Left hindlimb (tissue), 1 donor: ENCODE data around the gene RABL6.
"Not testable (repeated sequence)": the region's sequence is repeated elsewhere in the genome, so short reads cannot be mapped to it uniquely, and the experiment has no call there.

Experiments
- DNase-seq: peaks from one replicate; pipeline ENCODE4 v3.0.0-alpha.2; 2018

The RABL6 gene

DNA sequence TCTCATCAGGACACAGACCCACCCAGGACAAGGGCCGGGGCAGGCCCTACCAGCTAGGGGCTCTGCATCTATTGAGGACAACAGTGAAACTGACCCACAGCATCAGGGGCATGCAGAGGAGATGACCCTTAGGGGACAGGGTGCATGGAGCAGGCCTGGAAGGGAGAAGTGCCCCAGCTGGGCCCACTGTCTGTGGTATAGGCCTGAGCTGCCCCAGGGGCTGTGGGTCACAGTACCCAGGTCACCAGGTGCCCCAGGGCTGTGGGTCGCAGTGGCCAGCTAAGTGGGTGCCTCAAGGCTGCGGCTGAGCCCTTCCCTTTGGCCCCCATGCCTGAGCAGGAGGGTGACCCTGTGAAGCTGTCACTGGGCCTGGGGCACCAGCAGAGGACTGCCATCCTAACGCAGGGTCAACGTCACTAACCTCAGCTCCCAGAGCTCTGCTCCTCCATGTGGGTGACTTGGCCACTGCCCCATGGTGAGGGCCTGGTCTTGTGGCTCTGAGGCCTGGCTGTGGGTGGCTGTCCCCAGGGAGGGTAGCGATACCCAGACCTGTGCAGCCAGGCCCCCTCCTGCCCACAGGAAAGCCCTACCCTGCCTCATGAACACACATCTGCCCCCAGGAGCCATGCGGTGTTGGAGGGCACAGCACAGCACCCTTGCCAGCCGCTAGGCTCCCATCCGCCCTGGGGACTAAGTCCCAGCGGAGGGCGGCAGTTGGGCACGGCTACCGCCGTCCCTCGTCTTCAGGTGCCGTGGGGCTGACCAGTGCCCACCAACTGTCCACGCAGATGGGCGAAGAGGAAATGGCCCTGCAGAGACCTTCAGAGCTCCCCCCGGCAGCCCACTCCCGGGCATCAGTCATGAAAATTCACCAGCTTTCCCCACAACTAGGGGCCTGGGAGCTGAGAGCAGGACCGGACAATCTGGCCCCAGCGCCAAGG is 53.5 kb downstream of the RABL6 start:
- no peak for DNase-seq

DNA sequence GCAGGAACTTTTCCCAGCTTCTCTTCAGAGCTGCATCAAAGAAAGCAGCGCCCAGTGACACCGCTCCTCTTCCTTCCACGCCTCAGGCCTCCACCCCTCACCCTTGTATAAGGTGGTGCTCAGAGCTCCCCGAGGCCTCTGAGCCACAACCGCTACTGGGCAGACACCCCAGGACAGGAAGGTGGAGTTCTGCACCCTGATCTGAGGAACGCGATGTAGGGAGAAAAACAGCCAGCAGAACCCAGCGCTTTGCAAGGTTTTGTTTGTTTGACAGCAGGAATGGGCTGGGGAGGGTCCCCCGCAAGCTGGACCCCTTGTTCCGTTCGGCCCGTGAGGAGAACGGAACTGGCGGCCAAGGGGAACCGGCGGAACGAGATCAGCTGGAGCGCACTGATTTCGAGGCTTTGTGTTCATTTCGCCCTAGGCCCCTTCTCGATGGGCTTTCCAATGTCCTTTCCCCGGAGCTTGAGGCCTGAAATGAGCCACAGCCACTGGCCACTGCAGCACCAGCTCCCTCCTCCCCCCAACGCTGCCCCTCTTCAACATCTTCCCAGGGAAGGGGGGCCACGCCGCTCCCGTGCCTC is 54.2 kb downstream of the RABL6 start:
- no peak for DNase-seq

DNA sequence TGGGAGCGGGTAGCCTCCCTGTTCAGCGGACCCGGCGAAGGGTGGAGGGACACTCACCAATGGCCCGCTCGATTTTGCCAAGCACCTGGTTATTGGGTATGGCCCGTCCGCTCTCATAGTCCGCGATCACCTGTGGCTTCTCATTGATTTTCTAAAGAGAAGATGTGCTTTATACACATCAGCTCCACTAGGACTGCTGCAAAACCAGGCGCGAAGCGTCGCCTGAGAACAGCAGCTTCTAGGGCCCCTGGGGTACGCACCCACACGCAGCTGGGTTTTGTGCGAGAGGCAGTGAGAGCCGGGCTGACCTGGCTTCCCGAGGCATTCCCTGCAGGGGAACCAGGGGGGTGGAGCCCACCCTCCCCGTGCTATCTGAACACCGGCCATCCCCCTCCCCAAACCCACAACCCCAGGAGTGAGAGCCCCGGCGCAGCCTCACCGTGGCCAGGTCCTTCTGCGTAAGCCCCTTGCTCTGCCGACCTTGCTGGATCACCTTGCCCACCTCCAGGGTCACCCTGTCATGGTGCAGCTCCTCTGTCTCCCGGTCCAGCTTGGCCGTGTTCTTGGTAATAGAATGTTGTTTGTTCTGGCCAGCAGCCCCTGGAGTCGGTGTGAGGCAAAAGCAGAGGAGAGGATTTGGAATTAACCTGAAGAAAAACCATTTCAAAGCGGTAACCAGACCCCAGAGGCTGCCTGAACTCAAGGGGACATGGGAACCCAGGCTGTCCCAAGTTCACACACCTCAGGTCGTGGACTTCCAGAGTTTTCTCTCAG is 55.3 kb downstream of the RABL6 start:
- no peak for DNase-seq

DNA sequence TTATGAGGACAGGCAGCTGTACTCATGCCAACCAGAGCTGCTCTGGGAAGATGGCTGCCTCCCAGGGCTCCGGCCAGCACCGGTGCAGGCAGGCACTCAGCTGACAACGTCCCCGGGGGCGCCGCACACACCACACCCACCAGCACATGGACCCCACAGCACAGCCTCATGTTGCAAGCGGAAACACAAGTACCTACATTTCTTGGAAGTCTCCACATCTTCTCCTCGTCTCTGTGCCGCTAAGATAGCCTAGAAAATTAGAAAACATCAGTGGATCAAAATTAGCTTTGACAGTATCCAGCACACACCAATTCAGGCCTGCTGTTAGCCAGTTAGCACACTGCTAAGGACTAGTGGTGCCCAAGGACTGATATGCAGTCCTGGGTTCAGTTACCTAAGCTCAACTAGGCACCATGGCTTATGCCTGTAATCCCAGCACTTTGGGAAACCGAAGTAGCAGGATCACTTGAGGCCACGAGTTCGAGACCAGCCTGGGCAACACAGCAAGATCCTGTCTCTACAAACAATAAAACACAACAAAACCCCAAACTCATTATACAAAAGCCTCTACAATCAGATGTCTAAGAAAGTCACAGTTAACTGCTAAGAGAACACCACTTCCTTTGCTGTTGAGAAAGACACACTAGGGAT is 56.0 kb downstream of the RABL6 start:
- no peak for DNase-seq

DNA sequence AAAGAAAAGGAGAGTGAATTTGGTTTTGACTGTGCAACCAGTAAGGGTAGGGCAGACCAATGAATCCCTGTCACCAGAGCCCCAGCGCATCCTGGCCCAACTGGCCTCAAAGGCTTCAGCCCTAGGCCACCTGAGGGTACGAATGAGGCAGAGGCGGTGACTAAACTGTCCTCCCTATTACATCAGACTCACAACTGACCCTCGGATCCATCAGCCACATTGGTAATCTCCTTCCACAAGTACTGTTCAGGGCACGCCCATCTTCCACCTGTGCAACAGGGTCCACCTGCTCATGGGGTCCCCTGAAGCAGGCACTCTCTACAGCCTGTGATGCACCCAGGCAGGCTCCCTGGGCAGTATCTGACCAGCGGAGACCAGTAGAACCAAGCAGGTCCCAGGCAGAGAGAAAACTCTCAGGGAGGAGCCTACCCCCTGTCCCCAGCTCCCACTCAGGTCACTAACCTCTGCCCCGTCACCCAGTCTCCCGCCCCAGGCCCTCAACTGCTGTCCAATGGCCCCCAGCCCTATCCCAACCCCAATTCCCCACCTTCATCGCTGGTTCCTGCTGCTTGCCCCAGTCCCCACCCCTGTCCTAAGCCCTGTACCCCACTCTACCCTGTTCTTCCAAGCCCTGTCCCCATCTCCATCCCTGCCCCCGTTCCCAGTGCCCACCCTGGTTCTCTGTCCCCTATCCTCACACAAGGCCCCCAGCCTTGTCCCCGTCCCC is 57.5 kb downstream of the RABL6 start:
- DNase-seq: no peak

DNA sequence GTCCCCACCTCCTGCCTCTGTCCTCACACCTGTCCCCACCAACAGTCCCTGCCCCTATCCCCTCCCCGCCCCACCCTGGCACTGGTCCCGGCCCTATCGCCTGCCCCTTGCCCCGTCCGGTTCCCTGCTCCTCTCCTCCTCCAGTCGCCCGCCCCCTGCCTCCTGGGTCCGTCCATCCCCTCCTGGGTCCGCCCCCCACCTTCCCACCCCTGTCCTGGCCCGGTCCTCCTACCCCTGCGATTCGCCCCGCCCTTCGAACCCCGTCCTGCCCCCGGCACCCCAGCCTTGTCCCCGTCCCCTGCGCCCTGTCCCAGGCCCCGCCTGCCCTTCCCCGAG is 58.0 kb downstream of the RABL6 start:
- DNase-seq: peak; percentile 59

DNA sequence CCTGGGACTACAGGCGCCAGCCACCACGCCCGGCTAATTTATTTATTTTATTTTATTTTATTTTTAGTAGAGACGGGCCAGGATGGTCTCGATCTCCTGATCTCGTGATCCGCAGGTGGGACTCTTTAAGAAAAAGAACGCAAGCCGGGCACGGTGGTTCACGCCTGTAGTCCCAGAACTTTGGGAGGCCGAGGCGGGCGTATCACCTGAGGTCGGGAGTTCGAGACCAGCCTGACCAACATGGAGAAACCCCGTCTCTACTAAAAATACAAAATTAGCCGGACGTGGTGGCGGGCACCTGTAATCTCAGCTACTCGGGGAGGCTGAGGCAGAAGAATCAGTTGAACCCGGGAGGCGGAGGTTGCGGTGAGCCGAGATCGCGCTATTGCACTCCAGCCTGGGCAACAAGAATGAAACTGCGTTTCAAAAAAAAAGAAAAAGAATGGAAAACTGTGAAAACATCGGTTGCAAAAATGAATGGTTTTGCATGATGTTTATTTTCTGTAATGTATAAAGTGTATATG is 59.2 kb downstream of the RABL6 start:
- DNase-seq: not testable (repeated sequence)

DNA sequence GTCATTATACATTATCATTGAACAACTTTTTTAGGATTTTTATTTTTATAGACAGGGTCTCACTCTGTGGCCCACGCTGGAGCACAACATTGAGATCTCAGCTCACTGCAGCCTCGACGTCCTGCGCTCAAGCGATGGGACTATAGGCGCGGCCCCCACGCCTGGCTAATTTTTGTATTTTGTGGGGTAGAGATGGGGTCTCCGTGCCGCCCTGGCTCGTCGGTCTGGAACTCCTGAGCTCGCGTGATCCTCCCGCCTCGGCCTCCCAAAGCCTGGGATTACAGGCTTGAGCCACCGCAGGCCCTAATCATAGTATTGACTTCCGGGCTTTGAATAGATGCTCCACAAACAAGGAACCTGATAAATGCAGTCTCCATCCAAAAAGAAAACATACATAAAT is 59.7 kb downstream of the RABL6 start:
- no peak for DNase-seq

DNA sequence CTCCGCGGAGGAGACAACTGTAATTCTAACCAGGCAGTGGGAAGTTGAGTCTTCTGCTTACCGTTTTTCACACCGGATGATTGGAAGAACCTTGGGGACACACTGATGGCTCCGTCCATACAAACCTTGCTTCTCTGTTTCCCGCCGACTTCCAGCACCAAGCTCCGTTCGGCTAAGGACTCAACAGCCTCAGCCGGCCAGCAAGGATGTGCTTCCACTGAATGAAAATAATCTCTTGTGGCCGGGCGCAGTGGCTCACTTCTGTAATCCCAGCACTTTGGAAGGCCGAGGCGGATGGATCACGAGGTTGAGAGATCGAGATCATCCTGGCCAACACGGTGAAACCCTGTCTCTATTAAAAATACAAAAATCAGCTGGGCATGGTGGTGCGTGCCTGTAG is 60.2 kb downstream of the RABL6 start:
- DNase-seq: no peak

DNA sequence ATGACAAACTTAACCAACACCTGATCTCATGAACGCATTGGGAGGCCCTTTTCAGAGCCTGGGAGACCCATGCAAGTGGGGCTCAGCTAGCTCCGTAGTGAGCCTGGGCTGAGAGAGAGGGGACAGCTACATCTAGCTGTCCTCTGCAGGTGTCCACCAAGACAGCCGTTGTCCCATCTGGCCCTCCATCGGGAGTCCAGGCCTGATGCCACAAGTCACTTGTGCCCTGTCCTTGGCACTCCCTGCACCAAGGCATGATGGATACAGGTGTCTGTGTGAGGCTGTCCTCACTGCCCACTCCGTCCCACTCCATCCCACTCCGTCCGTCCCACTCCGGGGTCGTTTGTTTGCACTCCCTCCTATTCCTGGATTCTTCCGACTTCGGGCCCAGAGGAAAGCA is 60.9 kb downstream of the RABL6 start:
- no peak for DNase-seq

DNA sequence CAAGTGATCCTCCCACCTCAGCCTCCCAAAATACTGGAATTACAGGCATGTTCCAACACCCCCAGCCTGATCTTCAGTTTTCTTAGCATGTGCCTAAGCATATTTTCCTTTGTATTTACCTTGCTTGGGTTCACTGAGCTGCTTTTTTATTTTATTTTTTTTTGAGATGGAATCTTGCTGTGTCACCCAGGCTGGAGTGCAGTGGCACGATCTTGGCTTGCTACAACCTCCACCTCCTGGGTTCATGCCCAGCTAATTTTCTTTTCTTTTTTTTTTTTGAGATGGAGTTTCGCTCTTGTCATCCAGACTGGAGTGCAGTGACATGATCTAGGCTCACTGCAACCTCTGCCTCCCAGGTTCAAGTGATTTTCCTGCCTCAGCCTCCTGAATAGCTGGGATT is 61.9 kb downstream of the RABL6 start:
- DNase-seq: not testable (repeated sequence)

DNA sequence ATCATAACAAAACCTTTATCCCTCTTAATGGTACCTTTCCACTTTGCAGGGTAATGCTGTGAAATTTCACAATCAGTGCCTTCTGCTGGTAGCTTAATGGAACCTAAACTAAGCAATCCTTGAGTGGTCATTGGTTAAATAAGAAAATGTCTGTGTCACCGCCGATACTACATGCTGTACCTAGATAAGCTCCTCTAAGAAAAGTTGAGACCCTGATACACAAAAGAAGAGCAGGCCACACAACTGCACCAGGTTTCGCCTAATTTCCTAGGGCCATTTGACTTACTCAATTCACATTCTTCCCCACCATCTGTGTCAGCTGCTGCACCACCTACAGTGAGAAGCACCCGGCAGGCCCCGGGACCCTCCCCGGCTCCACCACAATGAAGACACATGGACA is 67.4 kb downstream of the RABL6 start:
- DNase-seq: no peak

DNA sequence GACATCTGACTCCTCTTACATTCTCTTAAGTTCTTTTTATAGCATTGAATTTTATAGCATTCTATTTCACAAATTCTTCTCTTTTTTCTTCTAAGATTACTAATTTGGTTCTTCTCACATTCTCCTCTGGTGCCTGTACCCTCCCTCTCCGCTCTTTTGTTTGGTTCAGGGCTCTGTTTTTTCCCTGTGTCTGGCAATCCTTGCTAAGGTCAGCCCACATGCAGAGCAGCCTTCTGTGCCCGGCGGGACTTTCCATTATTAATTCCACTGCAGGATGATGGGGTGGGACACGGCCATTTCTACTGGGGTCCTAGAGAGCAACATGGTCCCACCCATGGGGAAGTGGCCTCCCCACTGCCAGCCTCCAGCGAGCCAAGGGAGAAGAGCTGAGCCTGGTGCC is 68.7 kb downstream of the RABL6 start:
- no peak for DNase-seq

DNA sequence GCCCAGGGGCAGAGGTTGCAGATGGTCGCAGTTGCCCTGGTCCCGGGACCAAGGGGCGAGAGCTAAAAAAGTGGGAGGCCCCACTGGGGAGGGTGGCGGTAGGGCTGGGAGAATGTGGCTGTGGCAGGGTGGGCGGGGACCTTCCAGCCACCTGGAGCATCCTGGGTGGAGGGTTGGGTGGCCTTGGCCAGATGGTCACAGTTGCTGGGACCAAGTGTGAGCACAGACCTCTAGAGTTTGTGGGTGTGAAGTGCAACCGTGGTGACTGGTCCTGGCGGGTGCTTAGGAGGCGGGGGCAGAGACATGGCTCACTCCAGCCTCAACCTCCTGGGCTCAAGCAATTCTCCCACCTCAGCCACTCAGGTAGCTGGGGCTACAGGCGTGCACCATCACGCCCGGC is 72.9 kb downstream of the RABL6 start:
- no peak for DNase-seq

DNA sequence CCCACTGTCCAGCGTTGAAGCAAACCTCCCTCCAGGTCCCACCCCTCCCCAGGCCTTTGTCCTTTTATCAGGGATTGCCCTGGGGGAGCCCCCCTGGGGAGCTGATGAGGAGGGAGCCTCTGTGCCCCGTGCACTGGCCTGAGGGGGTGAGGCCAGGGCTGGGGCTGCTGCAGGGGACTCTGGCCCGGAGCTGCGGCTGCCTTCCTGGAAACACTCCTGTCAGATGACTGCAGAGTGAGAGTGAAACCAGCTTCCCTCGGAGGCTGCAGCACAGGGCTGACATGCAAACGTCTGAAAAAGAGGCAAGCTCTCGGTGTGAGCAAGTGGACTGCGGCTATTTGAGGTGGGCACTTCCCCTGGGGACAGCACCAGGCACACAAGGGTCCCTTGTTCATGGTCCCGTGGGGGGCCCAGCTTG is 74.0 kb downstream of the RABL6 start:
- DNase-seq: no peak

DNA sequence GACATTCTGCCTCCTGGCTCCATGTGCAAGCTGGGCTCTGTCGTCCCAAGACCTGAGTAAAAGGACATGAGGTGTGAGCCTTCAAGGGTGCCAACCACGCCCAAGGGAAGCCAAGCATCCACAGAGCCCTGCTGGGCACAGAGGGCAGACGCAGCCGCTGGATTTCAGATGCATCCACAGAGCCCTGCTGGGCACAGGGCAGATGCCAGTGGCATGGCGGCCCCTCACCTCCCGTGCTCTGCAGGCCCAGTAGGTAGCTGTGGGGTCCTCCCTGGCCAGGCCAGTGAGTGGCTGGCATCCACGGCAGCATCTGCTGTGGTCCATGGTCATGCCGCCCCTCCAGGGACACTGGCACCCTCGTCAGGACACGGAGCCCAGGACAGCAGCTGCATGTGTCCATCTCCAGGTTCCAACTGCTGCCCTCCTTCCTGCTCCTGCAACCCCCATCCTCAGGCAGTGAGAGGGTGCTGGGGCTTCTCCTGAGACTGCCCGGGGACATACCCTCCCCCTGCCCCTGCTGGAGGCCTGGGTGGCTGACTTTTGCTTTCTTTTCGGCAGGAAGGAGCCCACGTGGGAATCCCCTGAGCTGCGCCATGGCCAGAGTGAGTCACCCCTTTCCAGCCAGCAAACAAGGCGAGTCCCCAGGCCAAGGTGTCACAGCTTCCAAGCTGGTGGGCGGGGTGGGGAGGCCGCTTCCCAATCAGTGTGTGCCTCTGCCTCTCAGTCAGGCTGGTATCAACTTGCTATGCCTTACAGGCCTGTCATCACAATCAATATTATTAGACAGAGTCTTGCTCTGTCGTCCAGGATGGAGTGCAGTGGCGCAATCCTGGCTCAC is 74.6 kb downstream of the RABL6 start:
- DNase-seq: no peak

DNA sequence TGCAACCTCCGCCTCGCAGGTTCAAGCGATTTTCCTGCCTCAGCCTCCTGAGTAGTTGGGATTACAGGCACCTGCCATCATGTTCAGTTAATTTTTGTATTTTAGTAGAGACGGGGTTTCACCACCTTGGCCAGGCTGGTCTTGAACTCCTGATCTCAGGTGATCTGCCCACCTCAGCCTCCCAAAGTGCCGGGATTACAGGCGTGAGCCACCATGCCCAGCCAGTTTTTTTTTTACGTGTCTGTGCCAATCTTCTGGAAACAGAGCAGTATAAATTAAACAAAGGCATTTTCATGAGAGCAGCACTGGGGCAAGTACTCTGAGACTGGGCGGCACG is 75.2 kb downstream of the RABL6 start:
- not testable (repeated sequence) for DNase-seq

DNA sequence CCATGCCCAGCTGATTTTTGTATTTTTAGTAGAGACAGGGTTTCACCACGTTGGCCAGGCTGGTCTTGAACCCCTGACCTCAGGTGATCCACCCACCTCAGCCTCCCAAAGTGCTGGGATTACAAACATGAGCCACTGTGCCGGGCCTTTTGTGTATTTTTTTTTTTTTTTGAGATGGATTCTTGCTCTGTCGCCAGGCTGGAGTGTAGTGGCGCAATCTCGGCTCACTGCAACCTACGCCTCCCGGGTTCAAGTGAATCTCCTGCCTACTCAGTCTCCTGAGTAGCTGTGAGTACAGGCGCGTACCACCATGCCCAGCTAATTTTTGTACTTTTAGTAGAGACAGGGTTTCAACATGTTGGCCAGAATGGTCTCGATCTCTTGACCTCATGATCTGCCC is 75.9 kb downstream of the RABL6 start:
- DNase-seq: not testable (repeated sequence)

DNA sequence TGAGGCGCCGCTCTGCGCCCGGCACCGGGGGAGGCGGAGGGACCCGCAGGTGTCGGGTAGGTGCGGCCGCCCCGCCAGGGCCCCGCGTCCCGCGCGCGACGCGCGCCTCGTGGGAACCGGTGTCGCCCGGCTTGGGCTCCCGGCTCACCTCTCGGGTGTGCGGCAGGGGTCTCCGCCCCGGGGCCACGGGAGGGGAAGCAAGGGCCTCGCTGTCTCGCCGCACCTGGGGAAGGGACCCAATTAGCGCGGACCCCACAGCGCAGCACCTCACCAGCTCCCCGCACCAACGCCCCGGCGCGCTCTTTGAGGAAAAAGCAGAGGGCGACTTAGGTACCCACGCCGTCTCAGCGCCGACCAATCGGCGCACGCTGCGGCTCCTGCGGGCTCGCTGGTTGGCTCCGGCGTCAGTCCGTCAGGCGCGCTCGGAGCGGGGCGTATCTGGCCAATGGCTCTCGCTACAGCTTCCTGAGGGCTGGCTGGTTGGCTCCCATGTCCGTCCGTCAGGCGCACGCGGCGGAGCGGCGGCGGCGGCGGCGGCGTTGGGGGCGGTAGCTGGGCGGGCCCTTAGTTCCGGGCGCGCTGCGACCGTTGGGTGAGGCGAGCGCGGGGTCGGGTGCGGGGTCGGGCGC is 78.3 kb downstream of the RABL6 start, which contains the start of gene TRAF2:
Gene TRAF2 (plus strand): TSS at position 567 of the 629 bp plus-strand sequence. CDS start 12,225 bp downstream, outside the sequence.
- DNase-seq: peak; percentile 98
